Peyer's patch (tissue), 4 donors: ENCODE measurements around the gene DUSP7. TPM values are rescaled to one million over a fixed set of nuclear protein-coding genes. Genes with fewer than 3 reads are reported as not detected.

Source experiments
- DNase-seq, 3 donors: peaks; one replicate each; pipeline ENCODE4 v3.0.0-alpha.2; 2017 to 2019
- H3K27ac ChIP-seq, 4 donors: fragments of 200-600 bp; sonication (generic); one replicate each; pipeline ENCODE4 v1.5.1; 2016 to 2019
- H3K27me3 ChIP-seq, 2 donors: fragments of 200-600 bp; sonication (generic); one replicate each; pipeline ENCODE4 v1.5.1; 2019
- H3K36me3 ChIP-seq, 3 donors: fragments of 200-600 bp; sonication (generic); one replicate each; pipeline ENCODE4 v1.5.1; 2016 to 2019
- H3K4me1 ChIP-seq, 4 donors: fragments of 200-600 bp; sonication (generic); one replicate each; pipeline ENCODE4 v1.5.1; 2016 to 2019
- H3K4me3 ChIP-seq, 4 donors: fragments of 200-600 bp; sonication (generic); 1 replicate in 3 of 4; 2 replicates in 1 of 4; pipeline ENCODE4 v1.5.1; 2016 to 2019; ENCODE audit warnings: mild to moderate bottlenecking in 1 of 4
- H3K9me3 ChIP-seq, 4 donors: fragments of 200-600 bp; sonication (generic); one replicate each; pipeline ENCODE4 v1.5.1; 2016 to 2019; ENCODE audit warnings: mild to moderate bottlenecking in 1 of 4
- CTCF ChIP-seq, 6 experiments: fragments of 450-650 bp in 4 of 6; fragments of 200-600 bp in 2 of 6; sonication (generic) in 1 of 6; IDR thresholded peaks; one replicate each; pipeline ENCODE4 v1.5.1; 2017 to 2019; ENCODE audit warnings: antibody characterized with exemption in 6 of 6, mild to moderate bottlenecking in 3 of 6, moderate library complexity in 1 of 6
- POLR2A ChIP-seq, 2 donors: fragments of 450-650 bp; IDR thresholded peaks; one replicate each; pipeline ENCODE4 v1.5.1; 2017; ENCODE audit warnings: antibody characterized with exemption in 2 of 2, mild to moderate bottlenecking in 2 of 2, moderate library complexity in 2 of 2
- total RNA-seq, 4 donors: library from RNA; depleted of rRNA; stranded (reverse); fragments of >200 nt; gene quantifications; one replicate each; pipeline ENCODE4 v1.1.0, GENCODE V29; 2016

DUSP7 gene
- total RNA-seq, 4 donors from 2014 or later = 3.3 to 7.1 (median 6.0) TPM

- Histone ChIP-seq H3K27me3 (no peaks in the 10 kb centered on the region), H3K27ac (no peak overlapping the region), H3K9me3 (no peaks in the 10 kb centered on the region), H3K36me3 (no peaks in the 10 kb centered on the region), H3K4me3 (no peak overlapping the region), H3K4me1 (no peaks in the 10 kb centered on the region)
- no peak for TF ChIP-seq CTCF (IDR thresholded peaks at IDR 0.05)
- TF ChIP-seq POLR2A (IDR thresholded peaks at IDR 0.05) = no peak
- no peak for DNase-seq
These were observed 22.6 kb upstream of the DUSP7 start for GRCh38 chr3:52078781-52079560.

- no peak for DNase-seq
- no peak for TF ChIP-seq CTCF (IDR thresholded peaks at IDR 0.05)
- no peak for TF ChIP-seq POLR2A (IDR thresholded peaks at IDR 0.05)
- H3K4me1 ChIP-seq = no peaks in the 10 kb centered on the region
- no peak overlapping the region for H3K4me3 ChIP-seq
- H3K36me3 ChIP-seq = no peaks in the 10 kb centered on the region
- no peaks in the 10 kb centered on the region for H3K9me3 ChIP-seq
- no peak overlapping the region for H3K27ac ChIP-seq
- H3K27me3 ChIP-seq = no peaks in the 10 kb centered on the region
These were observed 21.6 kb upstream of the DUSP7 start for GRCh38 chr3:52077925-52078324.

GRCh38 chr3:52076896-52077780, 20.8 kb upstream of the DUSP7 start:
- H3K9me3 ChIP-seq = no peaks in the 10 kb centered on the region
- H3K27ac ChIP-seq = no peak overlapping the region
- no peak for DNase-seq

GRCh38 chr3:52073490-52073889, 17.1 kb upstream of the DUSP7 start:
- H3K4me1 ChIP-seq = peaks cover 0 to 5% (median 0%) of the 10 kb centered on the region in 4 donors
- no peak for DNase-seq
- no peaks in the 10 kb centered on the region for H3K9me3 ChIP-seq
- no peaks in the 10 kb centered on the region for H3K27me3 ChIP-seq
- no peak overlapping the region for H3K27ac ChIP-seq
- H3K4me3 ChIP-seq = no peak overlapping the region
- H3K36me3 ChIP-seq = no peaks in the 10 kb centered on the region
- no peak for TF ChIP-seq POLR2A (IDR thresholded peaks at IDR 0.05)
- no peak for TF ChIP-seq CTCF (IDR thresholded peaks at IDR 0.05)

More at GRCh38 chr3:52076896-52077780, 20.8 kb upstream of the DUSP7 start:
- no peaks in the 10 kb centered on the region for H3K36me3 ChIP-seq
- no peaks in the 10 kb centered on the region for H3K27me3 ChIP-seq
- H3K4me3 ChIP-seq = no peak overlapping the region
- no peaks in the 10 kb centered on the region for H3K4me1 ChIP-seq
- no peak for TF ChIP-seq POLR2A (IDR thresholded peaks at IDR 0.05)
- no peak for TF ChIP-seq CTCF (IDR thresholded peaks at IDR 0.05)

GRCh38 chr3:52072471-52072870, 16.1 kb upstream of the DUSP7 start:
- Histone ChIP-seq H3K27ac (no peak overlapping the region), H3K9me3 (no peaks in the 10 kb centered on the region), H3K36me3 (no peaks in the 10 kb centered on the region), H3K4me3 (no peak overlapping the region), H3K27me3 (no peaks in the 10 kb centered on the region), H3K4me1 (peaks cover 0 to 9% (median 0%) of the 10 kb centered on the region in 4 donors)
- TF ChIP-seq CTCF (IDR thresholded peaks at IDR 0.05) (no peak), POLR2A (IDR thresholded peaks at IDR 0.05) (no peak)
- DNase-seq = no peak
